ENCODE measurements around the gene MLH1. TPM values are rescaled to one million over a fixed set of nuclear protein-coding genes. Genes with fewer than 3 reads are reported as not detected.

Gene MLH1
- total RNA-seq, 1 experiment from 2014 or later, result 47.2 TPM

- TF ChIP-seq ZNF317 (CRISPR knock-in tag; IDR thresholded peaks at IDR 0.05; ENCODE audit: borderline replicate concordance, low read depth) (no peak), CREB1 (CRISPR knock-in tag; IDR thresholded peaks at IDR 0.05) (no peak), CREM (CRISPR knock-in tag; IDR thresholded peaks at IDR 0.05) (no peak), CTCF (IDR thresholded peaks at IDR 0.05) (no peak), CBFB (CRISPR knock-in tag; IDR thresholded peaks at IDR 0.05; ENCODE audit: low read depth) (no peak), ATF6 (CRISPR knock-in tag; IDR thresholded peaks at IDR 0.05) (no peak), HMGA2 (CRISPR knock-in tag; IDR thresholded peaks at IDR 0.05) (no peak), ZSCAN18 (CRISPR knock-in tag; IDR thresholded peaks at IDR 0.05) (no peak), IRF1 (CRISPR knock-in tag; IDR thresholded peaks at IDR 0.05) (no peak), FOXP4 (CRISPR knock-in tag; IDR thresholded peaks at IDR 0.05) (no peak), FOXP1 (CRISPR knock-in tag; IDR thresholded peaks at IDR 0.05; ENCODE audit: borderline replicate concordance) (no peak), GABPB1 (CRISPR knock-in tag; IDR thresholded peaks at IDR 0.05) (no peak), JUN (CRISPR knock-in tag; IDR thresholded peaks at IDR 0.05) (no peak), ETV6 (CRISPR knock-in tag; IDR thresholded peaks at IDR 0.05) (no peak), ATF2 (CRISPR knock-in tag; IDR thresholded peaks at IDR 0.05; ENCODE audit: borderline replicate concordance, low read depth) (no peak), ZNF219 (CRISPR knock-in tag; IDR thresholded peaks at IDR 0.05; ENCODE audit: borderline replicate concordance) (no peak), OVOL2 (CRISPR knock-in tag; IDR thresholded peaks at IDR 0.05; ENCODE audit: borderline replicate concordance) (no peak)
Measured at GRCh38 chr3:37086918-37087317, 93.6 kb downstream of the MLH1 start (continued).

- CTCF ChIA-PET, result no interaction called here
- Mint-ChIP-seq H3K27me3 (ENCODE audit: low read depth) (no peaks in the 10 kb centered on the region), H3K4me1 (no peaks in the 10 kb centered on the region), H3K27ac (no peak overlapping the region), H3K36me3 (no peaks in the 10 kb centered on the region), H3K9me3 (no peaks in the 10 kb centered on the region), H3K4me3 (no peak overlapping the region)
- POLR2A ChIA-PET, result no interaction called here
- no peak for DNase-seq (ENCODE audit: low spot score)
- no peak for ATAC-seq
- TF ChIP-seq KAT7 (CRISPR knock-in tag; IDR thresholded peaks at IDR 0.05; ENCODE audit: borderline replicate concordance) (no peak), ZMAT4 (CRISPR knock-in tag; IDR thresholded peaks at IDR 0.05) (no peak), MLX (CRISPR knock-in tag; IDR thresholded peaks at IDR 0.05) (no peak), GABPB1 (CRISPR knock-in tag; IDR thresholded peaks at IDR 0.05) (no peak), ATF2 (CRISPR knock-in tag; IDR thresholded peaks at IDR 0.05; ENCODE audit: borderline replicate concordance, low read depth) (no peak), ZNF671 (CRISPR knock-in tag; IDR thresholded peaks at IDR 0.05) (no peak), NFE2L1 (CRISPR knock-in tag; IDR thresholded peaks at IDR 0.05) (no peak), MXD4 (CRISPR knock-in tag; IDR thresholded peaks at IDR 0.05; ENCODE audit: borderline replicate concordance) (no peak), FOXP4 (CRISPR knock-in tag; IDR thresholded peaks at IDR 0.05) (no peak)
Measured at GRCh38 chr3:37087870-37088269, 94.6 kb downstream of the MLH1 start.

Data from WTC11 (cell line).